ENCODE results near the gene TXNRD1. TPM values are rescaled to one million over a fixed set of nuclear protein-coding genes. Genes with fewer than 3 reads are reported as not detected.

TXNRD1 gene
- total RNA-seq, 4 donors from 2014 or later, result 94.1 to 240 (median 128) TPM

- Histone ChIP-seq H3K27ac (no peak overlapping the region), H3K36me3 (no peaks in the 10 kb centered on the region), H3K4me1 (no peaks in the 10 kb centered on the region), H3K4me3 (no peak overlapping the region), H3K9me3 (no peaks in the 10 kb centered on the region), H3K27me3 (no peaks in the 10 kb centered on the region)
- TF ChIP-seq CTCF (IDR thresholded peaks at IDR 0.05), result no peak
- no peak for TF ChIP-seq POLR2A (IDR thresholded peaks at IDR 0.05)
- DNase-seq, result no peak
These were observed 28.4 kb downstream of the TXNRD1 start for GRCh38 chr12:104243971-104244370.

- TF ChIP-seq POLR2A (IDR thresholded peaks at IDR 0.05) (no peak), CTCF (IDR thresholded peaks at IDR 0.05) (no peak)
- DNase-seq, result no peak
- Histone ChIP-seq H3K4me3 (no peak overlapping the region), H3K9me3 (no peaks in the 10 kb centered on the region), H3K27ac (no peak overlapping the region), H3K27me3 (no peaks in the 10 kb centered on the region), H3K36me3 (no peaks in the 10 kb centered on the region), H3K4me1 (no peaks in the 10 kb centered on the region)
These were observed 32.1 kb downstream of the TXNRD1 start for GRCh38 chr12:104247698-104248097.

GRCh38 chr12:104248444-104248843 is 32.9 kb downstream of the TXNRD1 start:
- H3K4me3 ChIP-seq, result no peak overlapping the region
- TF ChIP-seq POLR2A (IDR thresholded peaks at IDR 0.05), result no peak
- no peak for TF ChIP-seq CTCF (IDR thresholded peaks at IDR 0.05)
- no peaks in the 10 kb centered on the region for H3K4me1 ChIP-seq
- no peak for DNase-seq
- no peaks in the 10 kb centered on the region for H3K27me3 ChIP-seq
- no peaks in the 10 kb centered on the region for H3K36me3 ChIP-seq
- H3K27ac ChIP-seq, result no peak overlapping the region
- H3K9me3 ChIP-seq, result no peaks in the 10 kb centered on the region

GRCh38 chr12:104249017-104249416 is 33.4 kb downstream of the TXNRD1 start:
- no peak for DNase-seq
- Histone ChIP-seq H3K4me1 (no peaks in the 10 kb centered on the region), H3K9me3 (no peaks in the 10 kb centered on the region), H3K36me3 (no peaks in the 10 kb centered on the region), H3K4me3 (no peak overlapping the region), H3K27me3 (no peaks in the 10 kb centered on the region), H3K27ac (no peak overlapping the region)
- no peak for TF ChIP-seq POLR2A (IDR thresholded peaks at IDR 0.05)
- no peak for TF ChIP-seq CTCF (IDR thresholded peaks at IDR 0.05)

GRCh38 chr12:104249898-104250297 is 34.3 kb downstream of the TXNRD1 start:
- no peak for TF ChIP-seq POLR2A (IDR thresholded peaks at IDR 0.05)
- TF ChIP-seq CTCF (IDR thresholded peaks at IDR 0.05), result no peak
- no peaks in the 10 kb centered on the region for H3K27me3 ChIP-seq
- H3K9me3 ChIP-seq, result no peaks in the 10 kb centered on the region
- DNase-seq, result no peak
- H3K4me3 ChIP-seq, result no peak overlapping the region
- no peak overlapping the region for H3K27ac ChIP-seq
- H3K4me1 ChIP-seq, result no peaks in the 10 kb centered on the region
- H3K36me3 ChIP-seq, result no peaks in the 10 kb centered on the region

Data from Peyer's patch (tissue), 4 donors.